ENCODE measurements around the gene CHRNB2.

DNA sequence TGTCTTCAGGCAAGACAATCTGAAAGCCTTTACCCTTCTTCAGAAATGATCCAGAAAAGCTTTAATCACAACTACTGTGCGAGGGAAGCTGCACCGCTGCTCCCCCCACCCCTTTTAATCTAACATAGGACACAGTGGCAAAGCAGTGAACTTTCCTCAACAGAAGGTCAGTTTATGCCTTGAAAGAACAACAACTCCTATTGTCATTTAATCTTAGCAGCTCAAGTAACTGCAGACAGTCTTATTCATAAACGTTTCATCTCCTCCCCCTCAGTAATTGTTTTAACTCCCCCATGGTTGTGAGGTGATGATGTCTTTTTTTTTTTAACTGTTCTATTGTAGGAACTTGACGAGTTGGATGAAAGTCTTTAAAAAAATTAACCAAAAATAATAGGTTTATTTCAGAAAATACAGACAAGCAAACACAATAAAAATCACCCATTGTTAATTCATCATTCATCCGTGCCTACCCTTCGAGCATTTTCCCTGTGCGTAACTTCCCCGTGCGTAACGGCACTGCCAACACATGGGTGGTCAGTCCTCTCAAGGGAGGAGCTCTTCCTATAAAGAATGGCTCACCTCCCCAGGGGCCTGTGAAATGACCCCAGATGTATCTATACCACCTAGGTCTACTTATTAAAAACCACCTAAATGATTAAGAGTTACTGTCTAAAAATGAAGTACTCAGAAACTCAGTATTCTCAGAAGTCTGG lies 43.7 kb downstream of the CHRNB2 start:
- peak; percentile 18; the same call in 1 of the 2 replicates for TF ChIP-seq CTCF (IDR thresholded peaks at IDR 0.05)
- no peak for TF ChIP-seq POLR2AphosphoS5 (IDR thresholded peaks at IDR 0.05; ENCODE audit: low read depth, low read length)
- TF ChIP-seq, protein P1, sequence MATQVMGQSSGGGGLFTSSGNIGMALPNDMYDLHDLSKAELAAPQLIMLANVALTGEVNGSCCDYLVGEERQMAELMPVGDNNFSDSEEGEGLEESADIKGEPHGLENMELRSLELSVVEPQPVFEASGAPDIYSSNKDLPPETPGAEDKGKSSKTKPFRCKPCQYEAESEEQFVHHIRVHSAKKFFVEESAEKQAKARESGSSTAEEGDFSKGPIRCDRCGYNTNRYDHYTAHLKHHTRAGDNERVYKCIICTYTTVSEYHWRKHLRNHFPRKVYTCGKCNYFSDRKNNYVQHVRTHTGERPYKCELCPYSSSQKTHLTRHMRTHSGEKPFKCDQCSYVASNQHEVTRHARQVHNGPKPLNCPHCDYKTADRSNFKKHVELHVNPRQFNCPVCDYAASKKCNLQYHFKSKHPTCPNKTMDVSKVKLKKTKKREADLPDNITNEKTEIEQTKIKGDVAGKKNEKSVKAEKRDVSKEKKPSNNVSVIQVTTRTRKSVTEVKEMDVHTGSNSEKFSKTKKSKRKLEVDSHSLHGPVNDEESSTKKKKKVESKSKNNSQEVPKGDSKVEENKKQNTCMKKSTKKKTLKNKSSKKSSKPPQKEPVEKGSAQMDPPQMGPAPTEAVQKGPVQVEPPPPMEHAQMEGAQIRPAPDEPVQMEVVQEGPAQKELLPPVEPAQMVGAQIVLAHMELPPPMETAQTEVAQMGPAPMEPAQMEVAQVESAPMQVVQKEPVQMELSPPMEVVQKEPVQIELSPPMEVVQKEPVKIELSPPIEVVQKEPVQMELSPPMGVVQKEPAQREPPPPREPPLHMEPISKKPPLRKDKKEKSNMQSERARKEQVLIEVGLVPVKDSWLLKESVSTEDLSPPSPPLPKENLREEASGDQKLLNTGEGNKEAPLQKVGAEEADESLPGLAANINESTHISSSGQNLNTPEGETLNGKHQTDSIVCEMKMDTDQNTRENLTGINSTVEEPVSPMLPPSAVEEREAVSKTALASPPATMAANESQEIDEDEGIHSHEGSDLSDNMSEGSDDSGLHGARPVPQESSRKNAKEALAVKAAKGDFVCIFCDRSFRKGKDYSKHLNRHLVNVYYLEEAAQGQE (IDR thresholded peaks at IDR 0.05; ENCODE audit: insufficient read depth in 1 of 2, low read depth in 2 of 2, low read length in 1 of 2): no peak

Data from Panc1 (cell line).